Testis (tissue), 2 donors: ENCODE measurements around the gene EEFSEC.

Source experiments
- POLR2A ChIP-seq: fragments of 450-650 bp; IDR thresholded peaks from one replicate; pipeline ENCODE4 v1.6.1; 2017; ENCODE audit warnings: antibody characterized with exemption, mild to moderate bottlenecking, moderate library complexity
- TF ChIP-seq, protein P1 (sequence below), 3 experiments: fragments of 450-650 bp in 2 of 3; fragments of 200-600 bp in 1 of 3; sonication (generic) in 1 of 3; IDR thresholded peaks; one replicate each; pipeline ENCODE4 v1.5.1; 2016 to 2019; ENCODE audit warnings: antibody characterized with exemption in 3 of 3, mild to moderate bottlenecking in 2 of 3, moderate library complexity in 1 of 3

DNA sequence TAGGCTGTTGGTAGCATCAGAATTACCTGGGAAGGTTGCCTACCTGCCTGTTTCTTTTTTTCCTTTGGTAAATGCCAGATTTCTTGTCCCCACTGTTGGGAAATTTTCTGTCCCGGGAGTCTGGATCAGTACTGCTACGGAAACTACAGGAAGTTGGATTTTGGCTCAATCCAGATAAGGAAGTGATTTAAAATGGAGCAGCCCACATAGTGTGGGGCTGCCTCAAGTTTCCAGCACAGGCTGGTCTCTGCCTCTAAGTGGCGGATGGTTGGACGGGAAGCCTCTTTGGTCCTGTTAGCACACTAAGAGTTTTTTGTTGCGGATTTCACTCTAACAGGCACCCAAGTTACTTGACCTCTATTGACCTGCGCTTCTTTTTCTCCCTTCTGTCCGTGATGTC lies 54.7 kb downstream of the EEFSEC start:
- TF ChIP-seq, protein P1, sequence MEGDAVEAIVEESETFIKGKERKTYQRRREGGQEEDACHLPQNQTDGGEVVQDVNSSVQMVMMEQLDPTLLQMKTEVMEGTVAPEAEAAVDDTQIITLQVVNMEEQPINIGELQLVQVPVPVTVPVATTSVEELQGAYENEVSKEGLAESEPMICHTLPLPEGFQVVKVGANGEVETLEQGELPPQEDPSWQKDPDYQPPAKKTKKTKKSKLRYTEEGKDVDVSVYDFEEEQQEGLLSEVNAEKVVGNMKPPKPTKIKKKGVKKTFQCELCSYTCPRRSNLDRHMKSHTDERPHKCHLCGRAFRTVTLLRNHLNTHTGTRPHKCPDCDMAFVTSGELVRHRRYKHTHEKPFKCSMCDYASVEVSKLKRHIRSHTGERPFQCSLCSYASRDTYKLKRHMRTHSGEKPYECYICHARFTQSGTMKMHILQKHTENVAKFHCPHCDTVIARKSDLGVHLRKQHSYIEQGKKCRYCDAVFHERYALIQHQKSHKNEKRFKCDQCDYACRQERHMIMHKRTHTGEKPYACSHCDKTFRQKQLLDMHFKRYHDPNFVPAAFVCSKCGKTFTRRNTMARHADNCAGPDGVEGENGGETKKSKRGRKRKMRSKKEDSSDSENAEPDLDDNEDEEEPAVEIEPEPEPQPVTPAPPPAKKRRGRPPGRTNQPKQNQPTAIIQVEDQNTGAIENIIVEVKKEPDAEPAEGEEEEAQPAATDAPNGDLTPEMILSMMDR (IDR thresholded peaks at IDR 0.05): no peak
- TF ChIP-seq POLR2A: no peak
